SK-N-MC (cell line): ENCODE measurements around the gene SMARCA4.

Experiments used
- EZH2 ChIP-seq: fragments of 200-600 bp; sonication (generic); IDR thresholded peaks from one replicate; pipeline ENCODE4 v1.6.1; 2017; ENCODE audit warnings: antibody characterized with exemption
- FOXP2 ChIP-seq: optimal IDR thresholded peaks from 2 replicates; pipeline ENCODE3; 2011; ENCODE audit warnings: mild to moderate bottlenecking, moderate library complexity; ENCODE audit not compliant: insufficient read depth; ENCODE audit errors: extremely low read length, control extremely low read depth
- POLR2AphosphoS5 ChIP-seq: IDR thresholded peaks from 2 replicates; pipeline ENCODE4 v1.6.1; 2012; ENCODE audit warnings: mild to moderate bottlenecking, low read depth, low read length, borderline replicate concordance

DNA sequence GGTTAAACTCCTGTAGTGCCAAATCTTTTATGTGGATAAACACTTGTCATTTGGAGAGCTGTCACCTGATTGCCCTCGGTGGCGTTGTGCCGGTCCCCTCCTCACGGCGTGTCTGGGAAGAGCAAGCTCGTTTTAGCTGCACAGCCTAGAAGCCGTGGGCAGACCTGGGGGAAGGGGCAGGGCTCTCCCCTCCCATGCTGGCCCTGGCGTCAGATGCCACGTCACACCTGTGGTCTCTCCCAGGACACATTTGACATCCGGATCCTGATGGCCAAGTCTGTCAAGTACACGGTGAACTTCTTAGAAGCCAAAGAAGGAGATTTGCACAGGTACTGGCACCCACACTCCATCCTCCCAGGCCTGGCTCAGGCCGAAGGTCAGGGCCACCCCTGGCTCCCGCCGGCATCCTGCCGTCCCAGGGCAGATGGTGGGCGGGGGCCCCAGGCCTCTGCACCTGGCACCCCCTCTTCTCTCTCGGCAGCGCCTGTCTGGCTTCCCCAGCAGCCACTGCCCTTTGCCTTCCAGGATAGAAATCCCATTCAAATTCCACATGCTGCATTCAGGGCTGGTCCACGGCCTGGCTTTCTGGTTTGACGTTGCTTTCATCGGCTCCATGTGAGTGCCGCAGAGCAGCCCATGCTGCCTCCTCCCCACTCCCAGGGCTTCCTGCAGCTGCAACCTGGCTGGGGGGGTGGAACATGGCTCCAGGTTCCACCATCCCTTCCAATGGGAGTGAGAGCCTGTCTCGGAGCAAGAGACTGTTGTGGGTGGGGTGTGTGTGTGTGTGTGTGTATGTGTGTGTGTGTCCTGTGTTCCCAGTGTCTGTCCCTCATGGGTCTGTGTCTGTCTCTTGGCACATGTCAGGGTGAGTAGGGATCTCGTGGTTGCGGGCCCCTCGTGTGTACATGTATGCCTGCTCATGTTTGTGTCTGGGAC, 41.2 kb upstream of the SMARCA4 start:
- TF ChIP-seq EZH2: no peak
- no peak for TF ChIP-seq POLR2AphosphoS5
- TF ChIP-seq FOXP2: no peak
